Measurements from ENCODE around the gene PIF1.

The PIF1 gene

GRCh38 chr15:64775551-64776401 lies 49.7 kb downstream of the PIF1 start, which contains the start of gene RBPMS2:
Gene RBPMS2 (minus strand): TSS chr15:64775589. CDS start chr15:64775319, 270 bp downstream.
- Histone ChIP-seq H3K4me3 (ENCODE audit: low read length in 2 of 2) (peak within 1 kb of the TSS; percentile 79 to 84), H3K9ac (ENCODE audit: low read length in 2 of 2) (peak within 1 kb of the TSS; percentile 93), H3K4me1 (ENCODE audit: control insufficient read depth, insufficient read depth, low read length) (peaks cover 47% of the 10 kb centered on the region), H3K9me3 (ENCODE audit: control insufficient read depth in 2 of 2, low read length in 2 of 2) (no peaks in the 10 kb centered on the region), H3K27ac (ENCODE audit: low read length) (peak within 1 kb of the TSS; percentile 99), H3K27me3 (ENCODE audit: control insufficient read depth in 1 of 2, insufficient read depth in 2 of 2, low read length in 2 of 2) (no peaks in the 10 kb centered on the region), H3K36me3 (ENCODE audit: control insufficient read depth in 2 of 2, insufficient read depth in 2 of 2, low read length in 2 of 2) (no peaks in the 10 kb centered on the region)

- no peaks in the 10 kb centered on the region for H3K9me3 ChIP-seq (ENCODE audit: control insufficient read depth in 2 of 2, low read length in 2 of 2)
- peak overlapping the region; percentile 97 for H3K27ac ChIP-seq (ENCODE audit: low read length)
- H3K4me1 ChIP-seq (ENCODE audit: control insufficient read depth, insufficient read depth, low read length) = peaks cover 55% of the 10 kb centered on the region
- peak overlapping the region; percentile 78 to 79 for H3K4me3 ChIP-seq (ENCODE audit: low read length in 2 of 2)
- H3K27me3 ChIP-seq (ENCODE audit: control insufficient read depth in 1 of 2, insufficient read depth in 2 of 2, low read length in 2 of 2) = no peaks in the 10 kb centered on the region
- no peaks in the 10 kb centered on the region for H3K36me3 ChIP-seq (ENCODE audit: control insufficient read depth in 2 of 2, insufficient read depth in 2 of 2, low read length in 2 of 2)
- peak overlapping the region; percentile 78 to 93 for H3K9ac ChIP-seq (ENCODE audit: low read length in 2 of 2)
Measured at GRCh38 chr15:64774629-64775493, 50.6 kb downstream of the PIF1 start.

GRCh38 chr15:64774037-64774628 lies 51.3 kb downstream of the PIF1 start:
- H3K9me3 ChIP-seq (ENCODE audit: control insufficient read depth in 2 of 2, low read length in 2 of 2) = no peaks in the 10 kb centered on the region
- peak overlapping the region; percentile 78 to 93 for H3K9ac ChIP-seq (ENCODE audit: low read length in 2 of 2)
- H3K27me3 ChIP-seq (ENCODE audit: control insufficient read depth in 1 of 2, insufficient read depth in 2 of 2, low read length in 2 of 2) = no peaks in the 10 kb centered on the region
- peak overlapping the region; percentile 97 for H3K27ac ChIP-seq (ENCODE audit: low read length)
- peaks cover 59% of the 10 kb centered on the region for H3K4me1 ChIP-seq (ENCODE audit: control insufficient read depth, insufficient read depth, low read length)
- peak overlapping the region; percentile 78 to 79 for H3K4me3 ChIP-seq (ENCODE audit: low read length in 2 of 2)
- H3K36me3 ChIP-seq (ENCODE audit: control insufficient read depth in 2 of 2, insufficient read depth in 2 of 2, low read length in 2 of 2) = no peaks in the 10 kb centered on the region

- Histone ChIP-seq H3K27me3 (ENCODE audit: control insufficient read depth in 1 of 2, insufficient read depth in 2 of 2, low read length in 2 of 2) (no peaks in the 10 kb centered on the region), H3K27ac (ENCODE audit: low read length) (peak overlapping the region; percentile 97), H3K9ac (ENCODE audit: low read length in 2 of 2) (peak overlapping the region; percentile 78 to 93), H3K9me3 (ENCODE audit: control insufficient read depth in 2 of 2, low read length in 2 of 2) (no peaks in the 10 kb centered on the region), H3K4me3 (ENCODE audit: low read length in 2 of 2) (peak overlapping the region; percentile 78 to 79), H3K36me3 (ENCODE audit: control insufficient read depth in 2 of 2, insufficient read depth in 2 of 2, low read length in 2 of 2) (no peaks in the 10 kb centered on the region), H3K4me1 (ENCODE audit: control insufficient read depth, insufficient read depth, low read length) (peaks cover 59% of the 10 kb centered on the region)
Measured at GRCh38 chr15:64773606-64774005, 51.8 kb downstream of the PIF1 start.

GRCh38 chr15:64772964-64773363 lies 52.5 kb downstream of the PIF1 start:
- H3K4me3 ChIP-seq (ENCODE audit: low read length in 2 of 2) = peak overlapping the region; percentile 78 to 79
- no peaks in the 10 kb centered on the region for H3K27me3 ChIP-seq (ENCODE audit: control insufficient read depth in 1 of 2, insufficient read depth in 2 of 2, low read length in 2 of 2)
- no peak overlapping the region for H3K9ac ChIP-seq (ENCODE audit: low read length in 2 of 2)
- no peaks in the 10 kb centered on the region for H3K36me3 ChIP-seq (ENCODE audit: control insufficient read depth in 2 of 2, insufficient read depth in 2 of 2, low read length in 2 of 2)
- H3K27ac ChIP-seq (ENCODE audit: low read length) = peak overlapping the region; percentile 97
- H3K9me3 ChIP-seq (ENCODE audit: control insufficient read depth in 2 of 2, low read length in 2 of 2) = no peaks in the 10 kb centered on the region
- peaks cover 64% of the 10 kb centered on the region for H3K4me1 ChIP-seq (ENCODE audit: control insufficient read depth, insufficient read depth, low read length)

GRCh38 chr15:64772488-64772887 lies 53.0 kb downstream of the PIF1 start:
- Histone ChIP-seq H3K27ac (ENCODE audit: low read length) (peak overlapping the region; percentile 97), H3K4me1 (ENCODE audit: control insufficient read depth, insufficient read depth, low read length) (peaks cover 69% of the 10 kb centered on the region), H3K27me3 (ENCODE audit: control insufficient read depth in 1 of 2, insufficient read depth in 2 of 2, low read length in 2 of 2) (no peaks in the 10 kb centered on the region), H3K9ac (ENCODE audit: low read length in 2 of 2) (no peak overlapping the region), H3K36me3 (ENCODE audit: control insufficient read depth in 2 of 2, insufficient read depth in 2 of 2, low read length in 2 of 2) (no peaks in the 10 kb centered on the region), H3K9me3 (ENCODE audit: control insufficient read depth in 2 of 2, low read length in 2 of 2) (no peaks in the 10 kb centered on the region), H3K4me3 (ENCODE audit: low read length in 2 of 2) (peak overlapping the region in 1 of 2 donors; percentile 79)

GRCh38 chr15:64770626-64771025 lies 54.8 kb downstream of the PIF1 start:
- H3K9me3 ChIP-seq (ENCODE audit: control insufficient read depth in 2 of 2, low read length in 2 of 2) = no peaks in the 10 kb centered on the region
- H3K27ac ChIP-seq (ENCODE audit: low read length) = peak overlapping the region; percentile 41
- H3K27me3 ChIP-seq (ENCODE audit: control insufficient read depth in 1 of 2, insufficient read depth in 2 of 2, low read length in 2 of 2) = no peaks in the 10 kb centered on the region
- H3K9ac ChIP-seq (ENCODE audit: low read length in 2 of 2) = no peak overlapping the region
- no peaks in the 10 kb centered on the region for H3K36me3 ChIP-seq (ENCODE audit: control insufficient read depth in 2 of 2, insufficient read depth in 2 of 2, low read length in 2 of 2)
- H3K4me3 ChIP-seq (ENCODE audit: low read length in 2 of 2) = no peak overlapping the region
- H3K4me1 ChIP-seq (ENCODE audit: control insufficient read depth, insufficient read depth, low read length) = peaks cover 64% of the 10 kb centered on the region

- H3K4me3 ChIP-seq (ENCODE audit: low read length in 2 of 2) = no peak overlapping the region
- H3K9ac ChIP-seq (ENCODE audit: low read length in 2 of 2) = no peak overlapping the region
- H3K9me3 ChIP-seq (ENCODE audit: control insufficient read depth in 2 of 2, low read length in 2 of 2) = no peaks in the 10 kb centered on the region
- H3K4me1 ChIP-seq (ENCODE audit: control insufficient read depth, insufficient read depth, low read length) = peaks cover 66% of the 10 kb centered on the region
- peak overlapping the region; percentile 24 for H3K27ac ChIP-seq (ENCODE audit: low read length)
- no peaks in the 10 kb centered on the region for H3K36me3 ChIP-seq (ENCODE audit: control insufficient read depth in 2 of 2, insufficient read depth in 2 of 2, low read length in 2 of 2)
- no peaks in the 10 kb centered on the region for H3K27me3 ChIP-seq (ENCODE audit: control insufficient read depth in 1 of 2, insufficient read depth in 2 of 2, low read length in 2 of 2)
Measured at GRCh38 chr15:64767203-64767602, 58.2 kb downstream of the PIF1 start.

GRCh38 chr15:64766058-64766457 lies 59.4 kb downstream of the PIF1 start:
- H3K9me3 ChIP-seq (ENCODE audit: control insufficient read depth in 2 of 2, low read length in 2 of 2) = no peaks in the 10 kb centered on the region
- H3K27ac ChIP-seq (ENCODE audit: low read length) = peak overlapping the region; percentile 31
- H3K4me3 ChIP-seq (ENCODE audit: low read length in 2 of 2) = no peak overlapping the region
- peak overlapping the region in 1 of 2 donors; percentile 36 for H3K9ac ChIP-seq (ENCODE audit: low read length in 2 of 2)
- H3K27me3 ChIP-seq (ENCODE audit: control insufficient read depth in 1 of 2, insufficient read depth in 2 of 2, low read length in 2 of 2) = no peaks in the 10 kb centered on the region
- H3K4me1 ChIP-seq (ENCODE audit: control insufficient read depth, insufficient read depth, low read length) = peaks cover 67% of the 10 kb centered on the region
- no peaks in the 10 kb centered on the region for H3K36me3 ChIP-seq (ENCODE audit: control insufficient read depth in 2 of 2, insufficient read depth in 2 of 2, low read length in 2 of 2)
